HK-2 (cell line): Measurements from ENCODE around the gene SPNS1.
"Not testable (repeated sequence)": the region's sequence is repeated elsewhere in the genome, so short reads cannot be mapped to it uniquely, and the experiment has no call there.

ENCODE experiments used
- DNase-seq: peaks from one replicate; pipeline ENCODE4 v3.0.0-alpha.2; 2018; ENCODE audit not compliant: unreplicated experiment

The SPNS1 gene, protein sequence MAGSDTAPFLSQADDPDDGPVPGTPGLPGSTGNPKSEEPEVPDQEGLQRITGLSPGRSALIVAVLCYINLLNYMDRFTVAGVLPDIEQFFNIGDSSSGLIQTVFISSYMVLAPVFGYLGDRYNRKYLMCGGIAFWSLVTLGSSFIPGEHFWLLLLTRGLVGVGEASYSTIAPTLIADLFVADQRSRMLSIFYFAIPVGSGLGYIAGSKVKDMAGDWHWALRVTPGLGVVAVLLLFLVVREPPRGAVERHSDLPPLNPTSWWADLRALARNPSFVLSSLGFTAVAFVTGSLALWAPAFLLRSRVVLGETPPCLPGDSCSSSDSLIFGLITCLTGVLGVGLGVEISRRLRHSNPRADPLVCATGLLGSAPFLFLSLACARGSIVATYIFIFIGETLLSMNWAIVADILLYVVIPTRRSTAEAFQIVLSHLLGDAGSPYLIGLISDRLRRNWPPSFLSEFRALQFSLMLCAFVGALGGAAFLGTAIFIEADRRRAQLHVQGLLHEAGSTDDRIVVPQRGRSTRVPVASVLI

GRCh38 chr16:28974437-28975157 is at the start of gene SPNS1:
TSS of gene SPNS1 (plus strand) at chr16:28974778. CDS start at chr16:28975152, 374 bp downstream.
- DNase-seq = peak; percentile 93

DNA sequence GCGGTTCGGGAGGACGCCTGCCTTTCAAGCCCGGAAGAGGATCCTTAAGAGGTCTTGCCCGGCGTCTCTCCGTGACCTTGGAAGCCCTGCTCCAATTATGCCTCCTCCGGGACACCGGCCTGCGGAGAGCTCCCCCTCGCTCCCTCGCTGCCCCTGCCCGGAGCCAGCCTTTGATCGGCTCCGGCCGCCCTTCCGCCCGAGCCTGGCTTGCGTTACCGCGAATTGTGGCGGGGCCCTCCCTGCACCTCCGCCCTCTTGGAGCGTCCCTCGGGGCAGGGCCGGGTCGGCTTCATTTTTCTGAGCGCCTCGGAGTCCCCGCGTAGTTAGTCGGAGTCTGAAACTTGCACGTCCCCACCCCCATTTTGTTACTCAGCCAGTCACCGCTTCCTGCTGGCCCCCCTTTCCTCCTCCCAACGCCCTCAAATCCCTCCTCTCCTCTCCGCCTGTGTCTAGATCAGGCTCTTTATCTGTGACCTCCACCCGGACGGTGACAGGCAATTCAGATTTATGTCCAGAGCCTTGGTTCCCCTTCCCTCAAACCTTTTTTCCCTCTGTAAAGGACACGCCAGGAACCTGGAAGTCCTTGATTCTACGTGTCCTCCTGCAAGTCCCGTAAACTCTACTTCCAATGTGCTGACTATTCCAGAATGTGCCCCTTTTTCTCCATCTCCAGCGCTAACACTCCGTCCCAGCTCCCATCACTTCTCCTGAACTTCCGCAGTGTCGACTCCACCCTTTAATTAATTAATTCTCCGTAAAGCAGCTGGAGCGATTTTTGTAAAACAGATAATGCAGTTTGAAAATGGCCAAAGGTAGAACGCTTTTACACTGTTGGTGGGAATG is 49.0 kb upstream of the SPNS1 start:
- peak; percentile 74 for DNase-seq

DNA sequence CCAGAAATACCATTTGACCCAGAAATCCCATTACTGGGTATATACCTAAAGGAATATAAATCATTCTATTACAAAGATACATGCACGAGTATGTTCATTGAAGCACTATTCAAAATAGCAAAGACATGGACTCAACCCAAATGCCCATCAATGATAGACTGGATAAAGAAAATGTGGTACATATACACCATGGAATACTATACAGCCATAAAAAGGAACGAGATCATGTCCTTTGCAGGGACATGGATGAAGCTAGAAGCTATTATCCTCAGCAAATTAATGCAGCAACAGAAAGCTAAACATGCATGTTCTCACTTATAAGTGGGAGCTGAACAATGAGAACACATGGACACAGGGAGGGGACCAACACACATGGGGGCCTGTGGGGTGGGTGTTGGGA is 48.3 kb upstream of the SPNS1 start:
- DNase-seq = not testable (repeated sequence)

GRCh38 chr16:28927815-28928214 is 46.8 kb upstream of the SPNS1 start:
- DNase-seq = no peak

- no peak for DNase-seq
Observed at GRCh38 chr16:28930203-28930602, 44.4 kb upstream of the SPNS1 start.

DNA sequence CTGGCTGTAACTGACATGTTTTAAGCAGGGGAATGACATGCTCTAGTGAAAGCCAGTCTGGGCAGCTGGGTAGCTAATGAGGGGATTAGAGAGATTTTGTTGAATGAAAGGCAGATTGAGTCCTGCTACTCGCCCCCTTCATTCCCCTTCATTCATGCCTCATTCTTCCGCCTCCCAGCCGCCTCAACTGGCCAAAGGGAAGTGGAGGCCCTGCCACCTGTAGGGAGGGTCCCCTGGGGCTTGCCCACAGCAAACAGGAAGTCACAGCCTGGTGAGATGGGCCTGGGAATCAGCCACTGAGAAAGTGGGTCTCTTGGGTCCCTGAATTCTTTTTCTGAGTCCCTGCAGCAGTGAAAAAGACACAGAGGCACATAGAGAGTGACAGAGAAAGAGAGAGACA is 43.9 kb upstream of the SPNS1 start:
- no peak for DNase-seq

DNA sequence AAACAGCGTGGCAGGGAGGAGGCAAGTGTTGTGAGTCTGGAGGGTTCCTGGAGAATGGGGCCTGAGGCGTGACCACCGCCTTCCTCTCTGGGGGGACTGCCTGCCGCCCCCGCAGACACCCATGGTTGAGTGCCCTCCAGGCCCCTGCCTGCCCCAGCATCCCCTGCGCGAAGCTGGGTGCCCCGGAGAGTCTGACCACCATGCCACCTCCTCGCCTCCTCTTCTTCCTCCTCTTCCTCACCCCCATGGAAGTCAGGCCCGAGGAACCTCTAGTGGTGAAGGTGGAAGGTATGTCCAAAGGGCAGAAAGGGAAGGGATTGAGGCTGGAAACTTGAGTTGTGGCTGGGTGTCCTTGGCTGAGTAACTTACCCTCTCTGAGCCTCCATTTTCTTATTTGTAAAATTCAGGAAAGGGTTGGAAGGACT is 42.8 kb upstream of the SPNS1 start, which contains the start of gene CD19:
TSS of gene CD19 (plus strand) at position 171 of the 425 bp plus-strand sequence. CDS start at position 201, 30 bp downstream.
- no peak for DNase-seq

- DNase-seq = no peak
Observed at GRCh38 chr16:28932339-28933141, 42.0 kb upstream of the SPNS1 start.

DNA sequence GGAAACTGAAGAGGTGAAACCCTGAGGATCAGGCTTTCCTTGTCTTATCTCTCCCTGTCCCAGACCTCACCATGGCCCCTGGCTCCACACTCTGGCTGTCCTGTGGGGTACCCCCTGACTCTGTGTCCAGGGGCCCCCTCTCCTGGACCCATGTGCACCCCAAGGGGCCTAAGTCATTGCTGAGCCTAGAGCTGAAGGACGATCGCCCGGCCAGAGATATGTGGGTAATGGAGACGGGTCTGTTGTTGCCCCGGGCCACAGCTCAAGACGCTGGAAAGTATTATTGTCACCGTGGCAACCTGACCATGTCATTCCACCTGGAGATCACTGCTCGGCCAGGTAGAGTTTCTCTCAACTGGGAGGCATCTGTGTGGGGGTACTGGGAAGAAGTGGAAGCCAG is 41.4 kb upstream of the SPNS1 start:
- DNase-seq = no peak

DNA sequence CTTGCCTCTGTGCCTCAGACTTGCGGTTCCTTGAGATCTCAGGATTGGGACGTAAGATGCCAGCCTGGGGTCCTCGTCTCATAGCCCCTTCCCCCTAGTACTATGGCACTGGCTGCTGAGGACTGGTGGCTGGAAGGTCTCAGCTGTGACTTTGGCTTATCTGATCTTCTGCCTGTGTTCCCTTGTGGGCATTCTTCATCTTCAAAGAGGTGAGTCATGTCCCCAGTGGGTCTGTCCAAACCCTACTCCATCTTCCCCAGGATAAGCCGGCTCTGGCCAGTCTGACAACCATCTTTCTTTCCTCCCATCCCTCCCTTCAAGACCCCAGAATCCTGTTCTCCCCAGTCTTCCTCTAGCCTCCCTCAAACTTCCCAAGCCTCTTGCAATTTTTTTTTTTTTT is 39.2 kb upstream of the SPNS1 start:
- no peak for DNase-seq

DNA sequence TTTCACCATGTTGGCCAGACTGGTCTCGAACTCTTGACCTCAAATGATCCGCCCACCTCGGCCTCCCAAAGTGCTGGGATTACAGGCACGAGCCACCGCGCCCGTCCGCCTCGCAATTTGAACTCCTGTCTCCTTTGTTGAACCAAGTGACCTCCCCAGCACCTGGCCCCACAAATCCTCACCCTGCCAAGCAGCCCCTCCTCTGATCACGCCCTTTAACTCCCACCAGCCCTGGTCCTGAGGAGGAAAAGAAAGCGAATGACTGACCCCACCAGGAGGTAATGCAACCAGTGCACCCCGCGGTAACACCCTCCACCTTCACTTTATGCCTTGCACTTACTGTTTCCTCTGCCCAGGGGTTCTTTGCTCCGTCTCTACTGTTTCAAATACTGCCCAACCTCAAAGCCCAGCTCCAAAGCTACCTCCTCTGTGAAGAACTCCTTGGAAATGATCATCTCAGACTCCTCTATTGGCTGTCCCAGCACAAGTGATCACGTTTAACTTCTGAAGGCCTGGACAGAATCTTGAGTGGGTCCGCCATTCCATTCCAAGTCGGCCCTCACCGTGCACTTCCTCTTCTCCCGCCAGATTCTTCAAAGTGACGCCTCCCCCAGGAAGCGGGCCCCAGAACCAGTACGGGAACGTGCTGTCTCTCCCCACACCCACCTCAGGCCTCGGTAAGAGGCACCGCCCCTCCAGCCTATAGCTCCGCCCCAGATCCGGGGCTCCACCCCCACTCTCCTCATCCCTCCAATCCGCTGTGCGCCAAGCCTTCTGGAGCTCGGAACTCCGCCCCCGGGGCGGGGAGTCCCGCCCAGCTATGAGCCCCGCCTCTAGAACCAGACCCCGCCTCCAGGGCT is 38.4 kb upstream of the SPNS1 start:
- no peak for DNase-seq

DNA sequence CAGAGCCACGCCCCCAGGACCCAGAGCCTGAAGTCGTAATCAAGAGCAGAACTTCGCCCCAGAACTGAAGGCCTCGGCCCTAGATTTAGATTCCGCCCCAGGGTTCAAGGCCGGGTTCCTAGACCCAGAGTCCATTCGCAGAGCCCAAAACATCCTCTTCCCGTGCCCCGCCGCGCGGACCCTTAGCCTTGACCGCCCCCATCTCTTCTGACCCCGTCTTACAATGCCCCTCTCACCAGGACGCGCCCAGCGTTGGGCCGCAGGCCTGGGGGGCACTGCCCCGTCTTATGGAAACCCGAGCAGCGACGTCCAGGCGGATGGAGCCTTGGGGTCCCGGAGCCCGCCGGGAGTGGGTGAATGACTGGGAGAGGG is 37.8 kb upstream of the SPNS1 start:
- DNase-seq = no peak

DNA sequence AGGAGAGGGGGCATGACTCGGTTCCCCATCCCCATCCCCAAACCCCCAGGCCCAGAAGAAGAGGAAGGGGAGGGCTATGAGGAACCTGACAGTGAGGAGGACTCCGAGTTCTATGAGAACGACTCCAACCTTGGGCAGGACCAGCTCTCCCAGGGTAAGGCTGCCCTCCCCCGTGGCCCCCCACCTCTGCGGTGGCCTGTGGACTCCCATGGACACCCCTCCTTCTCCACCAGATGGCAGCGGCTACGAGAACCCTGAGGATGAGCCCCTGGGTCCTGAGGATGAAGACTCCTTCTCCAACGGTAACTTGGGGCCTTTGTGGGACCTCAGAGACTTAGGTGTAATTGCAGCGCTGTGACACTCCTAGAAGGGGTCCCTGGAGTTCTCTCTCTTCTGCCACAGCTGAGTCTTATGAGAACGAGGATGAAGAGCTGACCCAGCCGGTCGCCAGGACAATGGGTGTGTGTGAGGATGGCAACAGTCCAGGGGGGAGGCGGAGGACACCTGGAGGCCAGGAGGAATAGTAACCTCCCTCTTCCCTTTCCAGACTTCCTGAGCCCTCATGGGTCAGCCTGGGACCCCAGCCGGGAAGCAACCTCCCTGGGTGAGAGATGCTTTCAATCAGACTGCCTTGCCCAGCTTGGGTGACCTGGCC is 37.2 kb upstream of the SPNS1 start:
- DNase-seq = no peak

DNA sequence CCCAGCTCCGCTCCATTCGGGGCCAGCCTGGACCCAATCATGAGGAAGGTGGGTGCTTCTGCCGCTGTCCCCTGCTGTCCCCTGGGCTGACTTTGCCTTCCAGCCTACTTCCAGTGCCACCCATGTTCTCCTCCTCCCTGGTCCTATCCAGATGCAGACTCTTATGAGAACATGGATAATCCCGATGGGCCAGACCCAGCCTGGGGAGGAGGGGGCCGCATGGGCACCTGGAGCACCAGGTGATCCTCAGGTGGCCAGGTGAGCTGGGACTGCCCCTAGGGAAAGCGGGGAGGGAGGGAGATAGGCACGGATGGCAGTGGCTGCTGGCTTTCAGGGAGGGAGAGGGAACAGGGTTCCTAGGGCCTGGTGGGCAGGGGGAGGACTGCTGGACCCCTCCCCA is 35.9 kb upstream of the SPNS1 start:
- DNase-seq = no peak

DNA sequence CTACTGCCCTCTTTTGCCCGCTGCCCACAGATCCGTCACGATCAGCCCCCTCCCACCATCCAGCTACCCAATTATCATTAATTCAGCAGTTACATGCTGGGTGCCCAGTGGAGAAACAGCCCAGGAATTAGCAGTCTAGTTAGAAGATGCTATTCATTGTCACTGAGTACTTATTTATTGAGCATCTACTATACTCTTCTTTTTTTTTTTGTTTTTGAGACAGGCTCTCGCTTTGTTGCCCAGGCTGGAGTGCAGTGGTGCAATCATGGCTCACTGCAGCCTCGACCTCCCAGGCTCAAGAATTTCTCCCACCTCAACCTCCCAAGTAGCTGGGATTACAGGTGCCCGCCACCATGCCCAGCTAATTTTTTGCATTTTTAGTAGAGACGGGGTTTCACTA is 34.8 kb upstream of the SPNS1 start:
- DNase-seq = not testable (repeated sequence)

- no peak for DNase-seq
Observed at GRCh38 chr16:28943281-28943680, 31.3 kb upstream of the SPNS1 start.

DNA sequence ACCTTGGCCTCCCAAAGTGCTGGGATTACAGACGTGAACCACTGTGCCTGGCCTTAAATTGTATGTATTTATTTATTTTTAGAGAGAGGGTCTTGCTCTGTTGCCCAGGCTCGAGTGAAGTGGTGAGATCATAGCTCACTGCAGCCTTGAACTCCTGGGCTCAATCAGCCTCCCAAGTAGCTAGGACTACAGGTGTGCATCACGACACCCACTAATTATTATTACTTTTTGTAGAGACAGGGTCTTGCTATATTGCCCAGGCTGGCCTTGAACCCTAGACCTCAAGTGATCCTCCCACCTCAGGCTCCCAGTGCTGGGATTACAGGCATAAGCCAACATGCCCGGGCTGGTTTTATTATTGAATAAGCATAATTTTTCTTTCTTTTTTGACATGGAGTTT is 27.9 kb upstream of the SPNS1 start:
- DNase-seq = no peak

DNA sequence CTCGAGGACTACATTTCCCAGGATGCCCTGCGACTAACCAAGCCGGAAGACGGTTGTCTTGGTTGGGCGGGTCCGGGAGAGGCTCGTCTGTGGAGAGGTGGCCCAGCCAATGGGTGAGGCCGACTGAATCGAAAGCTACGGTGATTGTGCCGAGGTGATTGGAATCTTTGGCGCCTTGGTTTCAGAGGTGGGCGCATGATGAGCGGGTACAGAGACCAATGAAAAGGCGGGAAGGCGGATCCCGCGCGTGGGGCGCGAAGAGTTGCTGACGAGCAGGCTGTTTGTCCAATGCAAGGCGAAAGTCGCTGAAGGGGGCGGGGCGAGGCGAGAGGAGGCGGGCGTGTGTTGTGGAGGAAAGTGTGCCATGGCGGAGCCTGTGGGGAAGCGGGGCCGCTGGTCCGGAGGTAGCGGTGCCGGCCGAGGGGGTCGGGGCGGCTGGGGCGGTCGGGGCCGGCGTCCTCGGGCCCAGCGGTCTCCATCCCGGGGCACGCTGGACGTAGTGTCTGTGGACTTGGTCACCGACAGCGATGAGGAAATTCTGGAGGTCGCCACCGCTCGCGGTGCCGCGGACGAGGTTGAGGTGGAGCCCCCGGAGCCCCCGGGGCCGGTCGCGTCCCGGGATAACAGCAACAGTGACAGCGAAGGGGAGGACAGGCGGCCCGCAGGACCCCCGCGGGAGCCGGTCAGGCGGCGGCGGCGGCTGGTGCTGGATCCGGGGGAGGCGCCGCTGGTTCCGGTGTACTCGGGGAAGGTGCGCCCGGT is 23.7 kb upstream of the SPNS1 start, which contains the start of gene NFATC2IP:
TSS of gene NFATC2IP (plus strand) at position 290 of the 762 bp plus-strand sequence. CDS start at position 365, 75 bp downstream.
- peak; percentile 97 for DNase-seq
